Skeletal muscle cell (primary cell): Measurements from ENCODE around the gene PPIP5K1.

Experiments
- DNase-seq: peaks from one replicate; pipeline ENCODE4 v3.0.0-alpha.2; 2010; ENCODE audit warnings: low read depth
- H3K4me3 ChIP-seq: 2 replicates; pipeline ENCODE4 v1.5.1; 2011; ENCODE audit warnings: low read depth, mild to moderate bottlenecking, control low read depth, low read length, moderate library complexity

The PPIP5K1 gene

GRCh38 chr15:43499635-43500034, 90.4 kb downstream of the PPIP5K1 start:
- no peak for DNase-seq

GRCh38 chr15:43498990-43499389, 91.0 kb downstream of the PPIP5K1 start:
- no peak overlapping the region for H3K4me3 ChIP-seq
- no peak for DNase-seq

More at GRCh38 chr15:43499635-43500034, 90.4 kb downstream of the PPIP5K1 start:
- no peak overlapping the region for H3K4me3 ChIP-seq

GRCh38 chr15:43493703-43494472, 96.1 kb downstream of the PPIP5K1 start:
- peak overlapping the region; percentile 87 for H3K4me3 ChIP-seq

GRCh38 chr15:43492673-43493601, 97.1 kb downstream of the PPIP5K1 start, which contains the start of gene TP53BP1:
Gene TP53BP1 (minus strand): TSS chr15:43493156. CDS start chr15:43493043, 113 bp downstream.
- DNase-seq = peak; percentile 81
- H3K4me3 ChIP-seq = peak within 1 kb of the TSS; percentile 87

More at GRCh38 chr15:43493703-43494472, 96.1 kb downstream of the PPIP5K1 start:
- no peak for DNase-seq

GRCh38 chr15:43492266-43492665, 97.7 kb downstream of the PPIP5K1 start:
- DNase-seq = no peak
- peak overlapping the region; percentile 87 for H3K4me3 ChIP-seq

- DNase-seq = no peak
- no peak overlapping the region for H3K4me3 ChIP-seq
These were observed 100.8 kb downstream of the PPIP5K1 start for GRCh38 chr15:43489191-43489590.

- no peak for DNase-seq
- no peak overlapping the region for H3K4me3 ChIP-seq
These were observed 101.2 kb downstream of the PPIP5K1 start for GRCh38 chr15:43488790-43489189.

- no peak overlapping the region for H3K4me3 ChIP-seq
- no peak for DNase-seq
These were observed 102.6 kb downstream of the PPIP5K1 start for GRCh38 chr15:43487271-43487895.

- DNase-seq = no peak
- H3K4me3 ChIP-seq = no peak overlapping the region
These were observed 105.6 kb downstream of the PPIP5K1 start for GRCh38 chr15:43484455-43484854.
